KMS-11 (cell line): ENCODE data around the gene CFAP45.

Source experiments
- H2AFZ ChIP-seq: fragments of 200-600 bp; sonication (generic); 2 replicates; pipeline ENCODE4 v1.6.1; 2016; ENCODE audit warnings: antibody characterized with exemption, mixed run types, low read depth
- H3K27ac ChIP-seq: fragments of 200-600 bp; sonication (generic); 2 replicates; pipeline ENCODE4 v1.6.1; 2016; ENCODE audit warnings: mild to moderate bottlenecking, mixed run types
- H3K27me3 ChIP-seq: fragments of 200-600 bp; sonication (generic); 2 replicates; pipeline ENCODE4 v1.6.1; 2017; ENCODE audit warnings: mild to moderate bottlenecking, low read depth, mixed run types, moderate library complexity; ENCODE audit not compliant: insufficient read depth
- H3K36me3 ChIP-seq: fragments of 200-600 bp; sonication (generic); 2 replicates; pipeline ENCODE4 v1.6.1; 2017; ENCODE audit warnings: mild to moderate bottlenecking, mixed run types; ENCODE audit not compliant: insufficient read depth
- H3K4me1 ChIP-seq: fragments of 200-600 bp; sonication (generic); 2 replicates; pipeline ENCODE4 v1.6.1; 2016; ENCODE audit warnings: mild to moderate bottlenecking, low read depth, mixed run types; ENCODE audit not compliant: poor library complexity, severe bottlenecking
- H3K4me2 ChIP-seq: fragments of 200-600 bp; sonication (generic); 2 replicates; pipeline ENCODE4 v1.7.0; 2016; ENCODE audit warnings: mild to moderate bottlenecking, mixed run types
- H3K4me3 ChIP-seq: fragments of 200-600 bp; sonication (generic); IDR thresholded peaks from 2 replicates; pipeline ENCODE4 v1.6.1; 2017; ENCODE audit warnings: low read depth, low read length, mixed read lengths; ENCODE audit not compliant: insufficient read depth
- H3K79me2 ChIP-seq: fragments of 200-600 bp; sonication (generic); 2 replicates; pipeline ENCODE4 v1.6.1; 2016; ENCODE audit warnings: low read depth, mixed run types; ENCODE audit not compliant: insufficient read depth
- H3K9ac ChIP-seq: fragments of 200-600 bp; sonication (generic); 2 replicates; pipeline ENCODE4 v1.6.1; 2016; ENCODE audit warnings: mild to moderate bottlenecking, mixed run types
- H4K20me1 ChIP-seq: fragments of 200-600 bp; sonication (generic); 2 replicates; pipeline ENCODE4 v1.6.1; 2016; ENCODE audit warnings: mild to moderate bottlenecking, mixed run types; ENCODE audit not compliant: insufficient read depth
- TF ChIP-seq, protein P1 (sequence below): fragments of 200-600 bp; sonication (generic); conservative IDR thresholded peaks from 2 replicates; pipeline ENCODE4 v1.6.1; 2017; ENCODE audit warnings: low read depth, mild to moderate bottlenecking, antibody characterized with exemption, low read length, moderate library complexity, mixed read lengths

Gene CFAP45

DNA sequence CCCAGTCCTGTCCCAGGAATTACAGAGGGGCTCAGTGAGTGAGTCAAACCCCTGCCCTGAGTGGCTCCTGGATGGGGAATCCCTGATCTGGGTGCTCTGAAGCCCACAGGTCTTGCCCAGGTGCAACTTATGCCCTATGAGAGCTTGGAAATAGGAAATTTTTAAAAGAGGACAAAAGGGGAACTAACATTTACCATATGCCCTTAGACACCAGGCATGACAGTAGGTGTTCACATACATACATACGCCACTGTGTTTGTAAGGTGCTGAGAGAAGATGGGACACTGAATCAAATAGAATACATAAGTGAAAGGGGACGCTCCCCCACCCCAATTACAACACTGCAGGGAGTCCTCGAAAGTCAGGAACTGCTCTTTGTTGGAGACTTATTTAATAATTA lies 1.4 kb downstream of the CFAP45 start:
- H3K4me2 ChIP-seq = no peak overlapping the region
- no peaks in the 10 kb centered on the region for H3K27me3 ChIP-seq
- no peaks in the 10 kb centered on the region for H3K4me1 ChIP-seq
- H2AFZ ChIP-seq = no peak overlapping the region
- TF ChIP-seq, protein P1, sequence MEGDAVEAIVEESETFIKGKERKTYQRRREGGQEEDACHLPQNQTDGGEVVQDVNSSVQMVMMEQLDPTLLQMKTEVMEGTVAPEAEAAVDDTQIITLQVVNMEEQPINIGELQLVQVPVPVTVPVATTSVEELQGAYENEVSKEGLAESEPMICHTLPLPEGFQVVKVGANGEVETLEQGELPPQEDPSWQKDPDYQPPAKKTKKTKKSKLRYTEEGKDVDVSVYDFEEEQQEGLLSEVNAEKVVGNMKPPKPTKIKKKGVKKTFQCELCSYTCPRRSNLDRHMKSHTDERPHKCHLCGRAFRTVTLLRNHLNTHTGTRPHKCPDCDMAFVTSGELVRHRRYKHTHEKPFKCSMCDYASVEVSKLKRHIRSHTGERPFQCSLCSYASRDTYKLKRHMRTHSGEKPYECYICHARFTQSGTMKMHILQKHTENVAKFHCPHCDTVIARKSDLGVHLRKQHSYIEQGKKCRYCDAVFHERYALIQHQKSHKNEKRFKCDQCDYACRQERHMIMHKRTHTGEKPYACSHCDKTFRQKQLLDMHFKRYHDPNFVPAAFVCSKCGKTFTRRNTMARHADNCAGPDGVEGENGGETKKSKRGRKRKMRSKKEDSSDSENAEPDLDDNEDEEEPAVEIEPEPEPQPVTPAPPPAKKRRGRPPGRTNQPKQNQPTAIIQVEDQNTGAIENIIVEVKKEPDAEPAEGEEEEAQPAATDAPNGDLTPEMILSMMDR = no peak
- H3K79me2 ChIP-seq = no peaks in the 10 kb centered on the region
- H3K9ac ChIP-seq = no peak overlapping the region
- H4K20me1 ChIP-seq = no peaks in the 10 kb centered on the region
- H3K4me3 ChIP-seq = no peak overlapping the region
- no peaks in the 10 kb centered on the region for H3K36me3 ChIP-seq
- H3K27ac ChIP-seq = no peak overlapping the region

DNA sequence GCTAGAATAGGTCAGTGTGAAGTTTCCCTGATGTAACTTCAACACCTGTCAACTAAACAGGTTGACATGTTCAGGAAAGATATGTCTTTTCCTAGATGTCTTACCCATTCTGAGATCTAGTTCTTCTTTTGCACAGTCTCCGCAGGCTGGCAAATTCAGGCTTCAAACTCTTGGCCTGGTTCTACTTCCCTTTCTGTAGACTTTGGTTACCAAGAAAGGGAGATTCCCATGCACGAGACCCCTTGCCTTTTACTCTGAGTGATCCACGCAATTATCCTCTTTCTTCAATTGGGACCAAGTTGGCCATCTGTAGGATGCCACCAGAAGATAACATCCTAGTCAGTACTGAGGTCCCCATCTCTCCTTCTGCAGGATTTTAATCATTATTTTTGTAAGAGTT lies 2.0 kb downstream of the CFAP45 start:
- Histone ChIP-seq H3K4me3 (no peak overlapping the region), H3K27me3 (no peaks in the 10 kb centered on the region), H3K4me2 (no peak overlapping the region), H2AFZ (no peak overlapping the region), H4K20me1 (no peaks in the 10 kb centered on the region), H3K27ac (no peak overlapping the region), H3K79me2 (no peaks in the 10 kb centered on the region), H3K4me1 (no peaks in the 10 kb centered on the region), H3K36me3 (no peaks in the 10 kb centered on the region), H3K9ac (no peak overlapping the region)
- TF ChIP-seq, protein P1 = no peak

DNA sequence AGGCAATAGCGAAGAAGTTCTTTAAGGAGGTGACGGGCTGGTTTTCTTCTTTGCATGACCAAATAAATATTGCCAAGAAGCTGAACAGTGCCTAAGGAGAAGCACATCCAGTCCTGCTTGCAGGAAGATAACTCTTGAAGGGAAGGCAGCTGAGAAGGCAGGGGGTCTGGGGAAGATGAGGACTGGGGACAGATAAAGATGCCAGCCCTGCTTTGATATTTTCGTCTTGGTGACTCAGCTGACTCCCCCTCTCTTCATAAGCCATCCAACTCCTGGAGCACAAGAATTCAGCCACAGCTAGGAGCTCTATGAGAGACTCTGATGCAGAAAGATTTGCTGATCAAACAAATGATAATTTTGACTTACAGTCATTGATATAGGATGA lies 3.4 kb downstream of the CFAP45 start:
- Histone ChIP-seq H4K20me1 (no peaks in the 10 kb centered on the region), H3K4me2 (no peak overlapping the region), H2AFZ (no peak overlapping the region), H3K9ac (no peak overlapping the region), H3K27me3 (no peaks in the 10 kb centered on the region), H3K36me3 (no peaks in the 10 kb centered on the region), H3K4me1 (no peaks in the 10 kb centered on the region), H3K4me3 (no peak overlapping the region), H3K79me2 (no peaks in the 10 kb centered on the region), H3K27ac (no peak overlapping the region)
- TF ChIP-seq, protein P1 = no peak

DNA sequence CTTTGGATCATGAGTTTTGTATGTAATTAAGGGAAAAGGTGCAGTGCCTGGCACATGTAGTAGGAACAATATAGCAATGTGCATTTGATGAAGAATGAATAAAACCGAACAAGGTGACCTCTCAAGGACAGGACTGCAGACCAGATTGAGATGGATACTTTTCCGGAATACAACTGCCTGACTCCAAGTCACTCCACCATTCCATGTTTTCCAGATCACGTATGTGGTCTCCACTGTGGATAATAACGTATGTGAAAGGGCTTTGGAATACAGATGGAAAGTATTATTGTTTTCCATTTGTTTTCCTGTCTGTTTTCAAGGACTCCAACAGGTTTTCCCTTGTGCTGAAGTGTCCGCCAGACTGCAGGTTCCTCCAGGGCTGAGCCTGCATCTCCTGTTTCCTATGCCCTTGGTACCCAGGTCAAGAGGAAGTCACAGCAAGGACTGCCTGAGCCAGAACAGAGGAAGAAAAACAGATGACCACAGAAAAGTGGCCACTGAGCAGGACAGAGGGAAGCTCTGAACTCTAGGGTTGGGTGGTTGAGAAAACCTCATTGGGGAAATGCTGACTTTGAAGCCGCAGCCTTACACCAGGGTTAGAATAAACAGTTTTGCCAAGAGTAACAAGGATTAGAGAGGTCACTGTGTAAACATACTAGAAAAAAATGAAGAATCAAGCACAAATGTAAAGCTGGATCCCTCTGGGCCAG lies 4.0 kb downstream of the CFAP45 start:
- H3K79me2 ChIP-seq = no peaks in the 10 kb centered on the region
- H3K9ac ChIP-seq = no peak overlapping the region
- no peaks in the 10 kb centered on the region for H3K36me3 ChIP-seq
- H3K4me1 ChIP-seq = peaks cover 5% of the 10 kb centered on the region
- no peaks in the 10 kb centered on the region for H3K27me3 ChIP-seq
- H3K27ac ChIP-seq = no peak overlapping the region
- no peak overlapping the region for H3K4me3 ChIP-seq
- H3K4me2 ChIP-seq = no peak overlapping the region
- H4K20me1 ChIP-seq = no peaks in the 10 kb centered on the region
- no peak overlapping the region for H2AFZ ChIP-seq
- TF ChIP-seq, protein P1 = no peak
